ENCODE data around the gene SSBP3.

The SSBP3 gene

DNA sequence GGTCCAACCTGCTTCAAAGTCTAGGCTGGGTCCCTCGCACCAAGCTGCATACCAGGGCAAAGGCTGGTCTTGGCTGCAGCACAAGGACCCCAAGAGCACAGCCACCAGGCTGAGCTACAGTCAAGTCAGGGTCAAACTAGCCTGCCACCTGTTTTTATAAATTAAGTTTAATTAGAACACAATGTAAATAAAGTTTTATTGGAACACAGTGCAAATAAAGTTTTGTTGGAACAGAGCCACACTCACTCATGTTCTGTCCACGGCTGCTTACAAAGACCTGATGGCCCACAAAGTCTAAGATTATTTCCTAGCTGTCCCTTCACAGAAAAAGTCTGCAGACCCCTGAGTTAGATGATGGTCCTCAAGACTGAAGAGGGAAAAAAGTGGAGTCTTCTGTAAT is 140.0 kb downstream of the SSBP3 start:
- TF ChIP-seq, protein P1, sequence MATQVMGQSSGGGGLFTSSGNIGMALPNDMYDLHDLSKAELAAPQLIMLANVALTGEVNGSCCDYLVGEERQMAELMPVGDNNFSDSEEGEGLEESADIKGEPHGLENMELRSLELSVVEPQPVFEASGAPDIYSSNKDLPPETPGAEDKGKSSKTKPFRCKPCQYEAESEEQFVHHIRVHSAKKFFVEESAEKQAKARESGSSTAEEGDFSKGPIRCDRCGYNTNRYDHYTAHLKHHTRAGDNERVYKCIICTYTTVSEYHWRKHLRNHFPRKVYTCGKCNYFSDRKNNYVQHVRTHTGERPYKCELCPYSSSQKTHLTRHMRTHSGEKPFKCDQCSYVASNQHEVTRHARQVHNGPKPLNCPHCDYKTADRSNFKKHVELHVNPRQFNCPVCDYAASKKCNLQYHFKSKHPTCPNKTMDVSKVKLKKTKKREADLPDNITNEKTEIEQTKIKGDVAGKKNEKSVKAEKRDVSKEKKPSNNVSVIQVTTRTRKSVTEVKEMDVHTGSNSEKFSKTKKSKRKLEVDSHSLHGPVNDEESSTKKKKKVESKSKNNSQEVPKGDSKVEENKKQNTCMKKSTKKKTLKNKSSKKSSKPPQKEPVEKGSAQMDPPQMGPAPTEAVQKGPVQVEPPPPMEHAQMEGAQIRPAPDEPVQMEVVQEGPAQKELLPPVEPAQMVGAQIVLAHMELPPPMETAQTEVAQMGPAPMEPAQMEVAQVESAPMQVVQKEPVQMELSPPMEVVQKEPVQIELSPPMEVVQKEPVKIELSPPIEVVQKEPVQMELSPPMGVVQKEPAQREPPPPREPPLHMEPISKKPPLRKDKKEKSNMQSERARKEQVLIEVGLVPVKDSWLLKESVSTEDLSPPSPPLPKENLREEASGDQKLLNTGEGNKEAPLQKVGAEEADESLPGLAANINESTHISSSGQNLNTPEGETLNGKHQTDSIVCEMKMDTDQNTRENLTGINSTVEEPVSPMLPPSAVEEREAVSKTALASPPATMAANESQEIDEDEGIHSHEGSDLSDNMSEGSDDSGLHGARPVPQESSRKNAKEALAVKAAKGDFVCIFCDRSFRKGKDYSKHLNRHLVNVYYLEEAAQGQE (IDR thresholded peaks at IDR 0.05; ENCODE audit: insufficient read depth in 1 of 2, low read depth in 2 of 2, low read length in 2 of 2) = no peak
- TF ChIP-seq FOXP2 (optimal IDR thresholded peaks at IDR 0.05; ENCODE audit: borderline replicate concordance, extremely low read depth, extremely low read length, insufficient read depth) (no peak), TAF1 (IDR thresholded peaks at IDR 0.05; ENCODE audit: borderline replicate concordance, insufficient read depth, low read length) (no peak)

GRCh38 chr1:54265659-54266058 is 140.5 kb downstream of the SSBP3 start:
- no peak for TF ChIP-seq POLR2AphosphoS5 (IDR thresholded peaks at IDR 0.05; ENCODE audit: low read depth, low read length)
- no peak for TF ChIP-seq FOXP2 (optimal IDR thresholded peaks at IDR 0.05; ENCODE audit: borderline replicate concordance, extremely low read depth, extremely low read length, insufficient read depth)
- TF ChIP-seq TAF1 (IDR thresholded peaks at IDR 0.05; ENCODE audit: borderline replicate concordance, insufficient read depth, low read length) = no peak
- TF ChIP-seq, protein P1 (IDR thresholded peaks at IDR 0.05; ENCODE audit: insufficient read depth in 1 of 2, low read depth in 2 of 2, low read length in 2 of 2) = no peak
- no peak for TF ChIP-seq SIN3A (IDR thresholded peaks at IDR 0.05; ENCODE audit: borderline replicate concordance, insufficient read depth, low read length)

- TF ChIP-seq POLR2AphosphoS5 (IDR thresholded peaks at IDR 0.05; ENCODE audit: low read depth, low read length) (no peak), TAF1 (IDR thresholded peaks at IDR 0.05; ENCODE audit: borderline replicate concordance, insufficient read depth, low read length) (no peak), FOXP2 (optimal IDR thresholded peaks at IDR 0.05; ENCODE audit: borderline replicate concordance, extremely low read depth, extremely low read length, insufficient read depth) (no peak), SIN3A (IDR thresholded peaks at IDR 0.05; ENCODE audit: borderline replicate concordance, insufficient read depth, low read length) (no peak)
- TF ChIP-seq, protein P1 (IDR thresholded peaks at IDR 0.05; ENCODE audit: insufficient read depth in 1 of 2, low read depth in 2 of 2, low read length in 2 of 2) = no peak
These were observed 141.1 kb downstream of the SSBP3 start for GRCh38 chr1:54265126-54265525.

DNA sequence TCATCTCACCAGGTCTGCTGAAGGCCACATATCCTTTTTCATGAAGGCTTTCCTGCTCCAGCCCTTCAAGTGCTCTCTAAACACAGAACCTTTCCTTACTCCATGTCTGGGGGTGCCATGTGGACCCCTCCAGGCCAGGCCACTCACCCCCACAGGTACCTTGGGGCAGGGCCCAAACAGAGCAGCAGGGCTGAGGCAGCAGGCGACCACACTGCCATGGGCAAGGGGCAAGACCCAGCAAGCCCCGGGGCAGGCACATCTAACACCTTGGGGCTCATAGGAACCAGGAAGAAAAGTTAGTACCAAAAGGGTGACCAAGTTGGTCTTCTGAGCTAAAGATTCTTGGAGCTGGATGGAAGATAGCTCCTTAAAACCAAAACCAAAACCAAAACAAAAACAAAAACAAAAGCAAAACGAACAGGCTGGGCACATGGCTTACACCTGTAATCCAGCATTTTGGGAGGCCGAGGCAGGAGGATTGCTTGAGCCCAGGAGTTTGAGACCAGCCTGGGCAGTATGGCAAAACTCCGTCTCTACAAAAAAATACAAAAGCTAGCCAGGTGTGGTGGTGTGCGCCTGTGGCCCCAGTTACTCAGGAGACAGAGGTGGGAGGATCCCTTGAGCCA is 142.5 kb downstream of the SSBP3 start:
- no peak for TF ChIP-seq POLR2AphosphoS5 (IDR thresholded peaks at IDR 0.05; ENCODE audit: low read depth, low read length)
- TF ChIP-seq, protein P1 (IDR thresholded peaks at IDR 0.05; ENCODE audit: insufficient read depth in 1 of 2, low read depth in 2 of 2, low read length in 2 of 2) = no peak
- TF ChIP-seq FOXP2 (optimal IDR thresholded peaks at IDR 0.05; ENCODE audit: borderline replicate concordance, extremely low read depth, extremely low read length, insufficient read depth) = no peak
- TF ChIP-seq SIN3A (IDR thresholded peaks at IDR 0.05; ENCODE audit: borderline replicate concordance, insufficient read depth, low read length) = no peak
- no peak for TF ChIP-seq TAF1 (IDR thresholded peaks at IDR 0.05; ENCODE audit: borderline replicate concordance, insufficient read depth, low read length)

DNA sequence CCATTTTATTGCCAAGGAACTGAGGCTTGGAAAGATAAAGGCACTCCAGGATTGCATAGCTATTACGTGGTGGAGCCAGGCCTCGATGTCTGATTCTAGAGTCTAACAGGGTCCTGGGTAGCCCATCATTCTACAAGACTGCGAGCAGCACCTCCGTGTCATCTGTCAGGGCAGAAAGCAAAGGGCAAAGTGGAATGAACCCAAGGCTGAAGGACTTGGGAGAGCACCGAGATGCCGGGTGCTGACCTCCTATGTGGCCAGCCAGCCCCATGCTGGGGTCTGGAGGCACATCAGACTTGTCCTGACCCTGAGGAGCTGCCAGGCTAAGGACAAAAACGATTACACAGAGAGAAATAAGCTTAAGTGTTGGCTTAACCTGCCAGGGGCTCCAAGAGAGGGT is 143.9 kb downstream of the SSBP3 start:
- TF ChIP-seq SIN3A (IDR thresholded peaks at IDR 0.05; ENCODE audit: borderline replicate concordance, insufficient read depth, low read length) (no peak), POLR2AphosphoS5 (IDR thresholded peaks at IDR 0.05; ENCODE audit: low read depth, low read length) (no peak), TAF1 (IDR thresholded peaks at IDR 0.05; ENCODE audit: borderline replicate concordance, insufficient read depth, low read length) (no peak)
- TF ChIP-seq, protein P1 (IDR thresholded peaks at IDR 0.05; ENCODE audit: insufficient read depth in 1 of 2, low read depth in 2 of 2, low read length in 2 of 2) = no peak

Data from PFSK-1 (cell line).